TTC549 (cell line): ENCODE measurements around the gene SCAMP3.
"Not testable (repeated sequence)": the region's sequence is repeated elsewhere in the genome, so short reads cannot be mapped to it uniquely, and the experiment has no call there.

Experiments
- FAIRE-seq: peaks from 2 replicates; lab custom pipeline; 2012; peaks lifted over from hg19 to GRCh38; lab: Jason Lieb, UNC

The SCAMP3 gene

DNA sequence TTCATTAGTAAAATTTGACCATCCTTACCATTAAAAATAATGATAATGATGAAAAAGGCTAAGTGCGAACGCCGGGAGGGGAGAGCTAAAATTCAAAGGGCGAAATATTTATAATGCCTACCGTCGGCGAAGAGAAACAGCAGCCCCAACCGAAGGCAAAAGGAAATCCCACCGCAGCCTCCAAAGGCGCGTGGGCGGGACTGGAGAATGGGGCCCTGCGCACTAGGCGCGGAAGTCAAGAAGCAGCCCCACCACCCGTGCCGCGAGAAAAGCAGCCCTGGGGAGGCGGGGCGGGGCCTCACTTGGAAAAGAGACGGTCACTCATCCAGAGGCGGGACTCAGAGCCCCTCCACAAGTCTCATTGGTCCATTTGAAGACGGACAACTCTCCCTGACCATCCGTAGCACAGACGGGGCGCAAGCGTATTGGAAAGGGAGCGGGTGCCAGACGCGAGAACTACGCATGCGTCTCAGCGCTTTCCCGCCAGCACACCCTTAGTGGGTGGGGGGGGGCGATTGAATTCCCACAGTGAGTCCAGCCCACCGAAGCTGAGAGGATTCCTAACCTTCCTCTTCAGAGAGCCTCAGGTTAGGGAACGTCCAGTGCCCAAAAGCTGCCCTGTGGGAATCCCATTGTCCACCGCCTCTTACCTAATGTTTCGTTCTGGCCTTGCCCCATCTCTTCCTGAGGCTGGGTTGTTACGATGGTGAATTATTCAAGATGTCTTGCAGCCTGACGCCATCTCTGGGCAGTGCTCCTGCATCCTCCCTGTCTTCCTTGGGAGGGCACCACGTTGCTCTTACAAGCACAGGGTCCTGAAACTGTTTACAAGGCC is 34.7 kb downstream of the SCAMP3 start:
- peak; percentile 97 for FAIRE-seq

DNA sequence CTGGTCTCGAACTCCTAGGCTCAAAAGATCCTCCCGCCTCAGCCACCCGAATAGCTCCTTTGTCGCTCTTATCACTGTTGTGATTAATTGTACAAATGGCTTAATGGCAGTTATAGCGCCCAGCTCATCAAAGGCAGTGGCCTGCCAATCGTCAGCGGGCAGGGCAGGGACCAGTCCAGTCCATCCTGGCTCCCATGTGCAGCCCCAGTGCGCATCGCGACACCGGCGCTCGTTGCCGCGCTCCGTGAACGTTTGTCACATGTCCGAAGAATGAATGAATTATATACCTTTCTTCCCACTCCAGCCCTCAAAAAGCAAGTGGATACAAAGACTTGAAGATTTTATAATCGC is 35.3 kb downstream of the SCAMP3 start:
- no peak for FAIRE-seq

DNA sequence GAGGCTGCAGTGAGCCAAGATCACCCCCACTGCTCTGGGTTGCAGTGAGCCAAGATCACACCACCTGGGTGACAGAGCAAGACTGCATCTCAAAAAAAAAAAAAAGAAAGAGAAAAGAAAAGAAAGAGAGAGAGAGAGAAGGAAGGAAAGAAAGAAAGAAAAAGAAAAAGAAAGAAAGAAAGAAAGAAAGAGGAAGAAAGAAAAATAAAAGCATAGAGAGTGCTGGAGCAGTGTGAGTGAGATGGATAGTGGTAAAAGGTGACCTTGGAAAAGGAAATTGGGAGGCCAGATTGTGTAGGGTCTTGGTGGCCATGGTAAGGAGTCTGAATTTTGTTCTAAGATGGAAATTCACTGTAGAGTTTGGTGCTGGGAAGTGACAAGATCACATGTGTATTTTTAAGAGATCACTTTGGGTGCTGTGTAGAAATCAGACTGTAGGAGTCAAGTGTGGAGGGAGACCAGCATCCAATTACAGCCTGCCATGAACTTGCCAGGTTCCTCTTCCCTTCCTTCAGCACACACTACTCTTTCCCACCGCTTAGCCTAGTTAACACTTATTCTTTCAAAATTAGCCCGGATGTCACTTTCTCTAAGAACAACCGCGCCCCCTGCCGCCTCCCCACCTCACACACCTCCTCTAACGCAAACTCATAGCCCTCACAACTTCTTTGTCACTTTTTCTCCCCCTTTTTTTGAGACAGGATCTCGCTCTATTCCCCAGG is 35.8 kb downstream of the SCAMP3 start:
- FAIRE-seq = no peak

- not testable (repeated sequence) for FAIRE-seq
These were observed 36.8 kb downstream of the SCAMP3 start for GRCh38 chr1:155225404-155225759.

DNA sequence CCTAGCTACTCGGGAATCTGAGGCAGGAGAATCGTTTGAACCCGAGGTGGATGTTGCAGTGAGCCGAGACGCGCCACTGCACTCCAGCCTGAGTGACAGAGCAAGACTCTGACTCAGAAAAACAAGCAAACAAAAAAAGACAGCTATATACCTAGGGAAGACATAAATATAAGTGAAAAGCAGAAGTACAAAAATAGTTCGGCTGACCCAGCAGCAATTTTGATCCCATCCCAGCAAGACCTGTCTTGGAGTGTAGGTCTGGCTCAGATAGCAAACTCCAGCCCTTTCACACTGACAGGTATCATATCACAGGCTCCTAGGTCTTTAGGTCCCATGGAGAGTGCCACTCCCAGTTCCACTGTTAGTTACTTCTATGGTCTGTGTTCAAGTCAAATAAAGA is 39.1 kb downstream of the SCAMP3 start:
- no peak for FAIRE-seq

- not testable (repeated sequence) for FAIRE-seq
These were observed 41.8 kb downstream of the SCAMP3 start for GRCh38 chr1:155220211-155220965.

DNA sequence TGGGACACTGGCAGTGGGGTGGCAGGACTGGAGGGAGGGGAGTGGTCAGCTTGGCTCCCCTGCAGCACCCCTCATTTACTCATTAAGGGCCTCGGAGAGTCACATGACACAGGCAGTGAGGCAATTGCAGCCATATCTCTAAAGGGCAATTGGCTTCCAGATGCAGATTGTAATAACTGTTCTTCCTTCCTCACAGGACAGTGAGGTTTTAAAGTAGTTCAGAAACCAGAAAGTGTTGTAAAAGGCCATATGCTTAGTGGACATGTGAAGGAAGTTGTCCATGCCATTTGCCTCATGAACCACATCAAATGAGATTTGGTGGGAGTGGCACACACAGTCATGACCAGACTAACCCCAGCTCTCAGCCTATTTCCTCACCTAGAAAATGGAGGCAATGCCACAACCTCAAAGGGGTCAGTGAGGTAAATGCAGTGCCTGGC is 42.5 kb downstream of the SCAMP3 start:
- FAIRE-seq = no peak

DNA sequence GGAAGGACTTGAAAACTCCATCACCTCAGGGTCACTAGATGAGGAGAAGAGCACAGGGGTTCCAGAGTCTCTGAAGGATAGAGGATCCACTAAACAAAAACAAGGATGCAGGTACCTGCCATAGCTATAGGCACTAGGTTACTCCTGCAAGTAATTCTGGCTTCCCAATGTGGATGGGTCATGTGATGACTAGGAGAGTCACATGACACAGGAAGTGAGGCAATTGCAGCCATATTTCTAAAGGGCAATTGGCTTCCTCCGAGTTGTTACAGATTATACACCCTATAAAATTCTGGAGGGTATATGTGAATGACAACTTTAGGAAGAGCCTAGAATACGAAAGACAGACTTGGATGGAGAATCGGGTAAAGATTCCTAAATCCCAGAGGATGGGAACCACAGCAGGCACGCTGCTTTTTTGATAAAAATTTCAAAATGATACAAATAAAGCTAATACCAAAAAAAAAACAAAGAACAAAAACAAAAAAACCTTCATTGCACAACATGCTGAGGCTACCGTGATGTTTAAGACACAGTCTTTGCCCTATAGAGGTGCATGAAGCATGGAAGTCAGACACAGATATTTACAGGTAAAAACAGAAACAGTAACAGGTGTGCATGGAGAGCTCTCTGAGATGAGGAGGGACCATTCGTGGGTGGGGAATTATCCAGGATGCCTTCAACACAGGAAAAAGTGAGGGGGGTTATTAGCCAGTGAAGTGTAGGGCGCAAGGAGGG is 43.1 kb downstream of the SCAMP3 start:
- FAIRE-seq = peak; percentile 86

DNA sequence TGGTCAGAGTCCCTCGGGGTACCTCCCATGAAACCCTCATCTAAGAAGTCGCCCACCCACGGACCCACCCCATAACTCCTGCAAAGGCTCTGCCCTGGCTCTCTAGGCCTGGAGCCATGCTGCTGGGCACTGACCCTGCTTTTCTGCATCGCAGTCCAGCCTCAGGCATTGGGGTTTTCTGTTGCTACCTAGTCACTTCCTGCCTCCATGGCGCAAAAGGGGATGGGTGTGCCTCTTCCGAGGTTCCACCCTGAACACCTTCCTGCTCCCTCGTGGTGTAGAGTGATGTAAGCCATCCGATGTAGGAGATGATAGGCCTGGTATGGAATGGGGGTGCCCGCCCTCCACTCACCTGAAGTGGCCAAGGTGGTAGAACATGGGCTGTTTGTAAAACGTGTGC is 47.5 kb downstream of the SCAMP3 start:
- FAIRE-seq = not testable (repeated sequence)

GRCh38 chr1:155212051-155212440 is 50.1 kb downstream of the SCAMP3 start:
- FAIRE-seq = not testable (repeated sequence)

- FAIRE-seq = not testable (repeated sequence)
These were observed 50.6 kb downstream of the SCAMP3 start for GRCh38 chr1:155211381-155212050.

GRCh38 chr1:155210314-155211104 is 51.7 kb downstream of the SCAMP3 start:
- no peak for FAIRE-seq

GRCh38 chr1:155209312-155209721 is 52.8 kb downstream of the SCAMP3 start:
- FAIRE-seq = no peak

DNA sequence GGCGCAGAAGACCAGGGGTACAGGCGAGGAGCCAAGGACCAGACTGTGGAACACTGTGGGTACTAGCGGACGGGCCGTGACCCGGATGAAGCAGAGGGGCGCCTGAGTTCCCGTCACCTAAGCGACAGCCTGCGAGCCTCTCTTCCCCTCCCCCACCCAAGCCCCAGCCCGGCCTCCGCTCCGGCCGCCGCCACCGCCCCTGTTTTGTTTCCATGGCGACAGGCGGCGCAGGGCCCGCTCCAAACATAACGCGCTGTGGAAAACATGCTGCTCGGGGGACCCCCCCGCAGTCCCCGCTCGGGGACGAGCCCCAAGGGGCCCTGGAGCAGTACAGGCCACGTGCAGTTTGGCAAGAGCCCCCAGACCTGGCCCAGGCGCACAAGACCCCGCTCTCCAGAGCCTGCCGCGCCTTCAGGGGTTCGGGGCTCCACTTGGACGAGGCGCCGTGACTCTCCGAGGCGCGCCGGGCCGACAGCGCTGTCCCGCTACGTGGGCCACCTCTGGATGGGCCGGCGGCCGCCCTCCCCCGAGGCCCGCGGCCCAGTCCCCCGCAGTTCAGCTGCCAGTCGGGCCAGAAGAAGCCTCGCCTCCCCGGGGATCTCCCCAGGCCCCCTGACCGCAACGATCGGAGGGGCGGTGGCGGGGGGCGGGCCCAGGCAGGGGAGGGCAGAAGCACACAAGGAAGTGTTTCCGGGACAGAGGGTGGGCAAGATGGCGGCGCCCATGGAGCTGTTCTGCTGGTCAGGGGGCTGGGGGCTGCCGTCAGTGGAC is 53.4 kb downstream of the SCAMP3 start, which contains the start of gene MTX1:
Gene MTX1 (plus strand): TSS at position 155 of the 771 bp plus-strand sequence. CDS start 110 bp downstream, at position 265.
- FAIRE-seq = no peak

DNA sequence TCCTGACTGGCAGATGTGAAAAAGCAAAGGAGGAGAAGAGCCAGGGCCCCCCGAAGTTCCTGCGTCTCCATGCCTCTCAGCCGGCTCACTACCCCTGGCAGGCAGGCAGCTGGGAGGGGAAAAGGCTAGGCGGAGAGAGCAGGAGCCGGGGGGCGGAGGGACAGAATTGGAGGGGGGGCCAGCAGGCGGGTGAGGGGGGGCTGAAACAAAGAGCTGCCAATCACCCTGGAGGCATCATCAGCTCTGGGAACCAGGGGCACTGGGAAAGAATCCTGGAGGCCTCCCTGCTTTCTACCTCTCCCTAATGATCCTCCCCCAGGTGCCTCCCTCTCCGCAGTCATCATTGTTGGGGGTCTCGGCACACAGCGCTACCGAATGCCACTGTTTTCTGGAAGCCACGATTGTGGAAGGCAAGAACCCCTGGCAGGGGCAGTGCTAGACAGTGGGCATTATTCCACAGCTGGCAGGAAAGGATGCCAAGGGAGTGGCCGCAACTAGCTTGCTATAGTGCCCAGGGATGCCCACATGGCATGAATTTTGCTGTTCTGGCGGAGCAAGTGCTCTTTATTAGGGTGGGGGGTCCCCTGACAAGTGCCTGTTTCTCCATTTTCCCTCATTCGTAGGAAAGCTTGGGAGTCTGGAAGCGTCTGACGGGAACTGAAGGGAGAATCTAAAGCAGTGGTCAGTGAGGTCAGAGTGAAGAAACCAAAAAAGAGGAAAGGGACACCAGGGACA is 54.2 kb downstream of the SCAMP3 start, which contains the start of gene THBS3:
Gene THBS3 (minus strand): TSS at position 92 of the 735 bp plus-strand sequence. CDS start 21 bp downstream, at position 71.
- FAIRE-seq = no peak

GRCh38 chr1:155206891-155207805 is 55.0 kb downstream of the SCAMP3 start:
- peak; percentile 80 for FAIRE-seq
